Cardiac fibroblast (primary cell): ENCODE measurements around the gene RELN.

ENCODE experiments used
- DNase-seq, 2 donors: peaks; one replicate each; pipeline versions ENCODE4 v3.0.0 to v3.0.0-alpha.2; 2010; ENCODE audit warnings: low read depth in 2 of 2
- H3K4me3 ChIP-seq, 2 donors: replicated peaks in 1 of 2; 1 replicate in 1 of 2; 2 replicates in 1 of 2; pipeline ENCODE4 v1.5.1; 2011; ENCODE audit warnings: low read depth in 2 of 2, low read length in 2 of 2, mild to moderate bottlenecking in 2 of 2, moderate library complexity in 1 of 2
- TF ChIP-seq, protein P1 (sequence below): IDR thresholded peaks from one replicate; pipeline ENCODE4 v1.5.1; 2011; ENCODE audit warnings: low read depth, mild to moderate bottlenecking, low read length, inconsistent platforms

RELN gene

DNA sequence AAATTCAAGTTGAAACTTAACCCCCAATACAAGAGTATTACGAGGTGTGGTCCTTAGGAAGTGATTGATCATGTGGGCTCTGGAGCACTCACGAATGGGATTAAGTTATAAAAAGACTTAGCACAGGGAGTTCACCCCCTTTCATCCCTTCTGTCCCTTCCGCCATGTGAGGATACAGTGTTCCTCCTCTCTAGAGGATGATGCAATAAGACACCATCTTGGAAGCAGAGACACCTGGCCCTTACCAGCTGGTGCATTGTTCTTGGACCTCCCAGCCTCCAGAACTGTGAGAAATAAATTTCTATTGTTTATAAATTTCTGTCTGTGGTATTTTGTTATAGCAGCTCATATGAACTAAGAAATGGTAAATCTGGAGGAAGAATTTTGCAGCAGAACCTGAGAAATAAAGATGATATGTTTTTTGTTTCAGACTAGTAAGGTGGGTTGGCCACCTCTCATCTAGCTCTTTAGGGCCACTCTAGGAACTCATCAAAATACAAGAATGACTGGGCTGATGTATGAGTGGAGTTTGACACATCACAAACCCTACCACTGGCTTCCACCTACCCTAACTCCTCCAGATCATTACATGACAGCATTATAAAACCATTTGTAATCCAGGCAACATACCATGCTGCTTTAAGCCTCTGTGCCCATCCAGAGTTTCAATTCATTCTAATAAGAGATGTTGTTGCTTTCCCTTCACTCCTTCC lies 565.8 kb downstream of the RELN start:
- H3K4me3 ChIP-seq, result no peak overlapping the region
- DNase-seq, result no peak
- TF ChIP-seq, protein P1, sequence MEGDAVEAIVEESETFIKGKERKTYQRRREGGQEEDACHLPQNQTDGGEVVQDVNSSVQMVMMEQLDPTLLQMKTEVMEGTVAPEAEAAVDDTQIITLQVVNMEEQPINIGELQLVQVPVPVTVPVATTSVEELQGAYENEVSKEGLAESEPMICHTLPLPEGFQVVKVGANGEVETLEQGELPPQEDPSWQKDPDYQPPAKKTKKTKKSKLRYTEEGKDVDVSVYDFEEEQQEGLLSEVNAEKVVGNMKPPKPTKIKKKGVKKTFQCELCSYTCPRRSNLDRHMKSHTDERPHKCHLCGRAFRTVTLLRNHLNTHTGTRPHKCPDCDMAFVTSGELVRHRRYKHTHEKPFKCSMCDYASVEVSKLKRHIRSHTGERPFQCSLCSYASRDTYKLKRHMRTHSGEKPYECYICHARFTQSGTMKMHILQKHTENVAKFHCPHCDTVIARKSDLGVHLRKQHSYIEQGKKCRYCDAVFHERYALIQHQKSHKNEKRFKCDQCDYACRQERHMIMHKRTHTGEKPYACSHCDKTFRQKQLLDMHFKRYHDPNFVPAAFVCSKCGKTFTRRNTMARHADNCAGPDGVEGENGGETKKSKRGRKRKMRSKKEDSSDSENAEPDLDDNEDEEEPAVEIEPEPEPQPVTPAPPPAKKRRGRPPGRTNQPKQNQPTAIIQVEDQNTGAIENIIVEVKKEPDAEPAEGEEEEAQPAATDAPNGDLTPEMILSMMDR, result no peak
